CD14-positive monocyte (primary cell): ENCODE measurements around the gene SLC26A11. TPM values are rescaled to one million over a fixed set of nuclear protein-coding genes. Genes with fewer than 3 reads are reported as not detected.

Source experiments
- DNase-seq, 3 donors: peaks; one replicate each; pipeline ENCODE4 v3.0.0-alpha.2; 2011 to 2022
- H2AFZ ChIP-seq: 2 replicates; pipeline ENCODE4 v1.6.0; 2012; ENCODE audit warnings: mild to moderate bottlenecking, low read depth, low read length, inconsistent platforms; ENCODE audit not compliant: insufficient read depth, poor library complexity, severe bottlenecking
- H3K27ac ChIP-seq, 2 donors: 1 replicate in 1 of 2; 2 replicates in 1 of 2; pipeline ENCODE4 v1.5.1; 2012 to 2013; ENCODE audit warnings: low read length in 2 of 2, control low read depth in 1 of 2, inconsistent platforms in 1 of 2, low read depth in 1 of 2, mild to moderate bottlenecking in 1 of 2
- H3K27me3 ChIP-seq, 2 donors: one replicate each; pipeline versions ENCODE4 v1.6.0 to v1.6.1; 2011 to 2013; ENCODE audit warnings: low read length in 2 of 2; ENCODE audit not compliant: control insufficient read depth in 2 of 2, insufficient read depth in 2 of 2
- H3K36me3 ChIP-seq, 2 donors: replicated peaks in 1 of 2; 1 replicate in 1 of 2; 2 replicates in 1 of 2; pipeline versions ENCODE4 v1.5.1 to v1.6.1; 2012 to 2013; ENCODE audit warnings: low read length in 2 of 2, control low read depth in 1 of 2, inconsistent platforms in 1 of 2, mild to moderate bottlenecking in 1 of 2; ENCODE audit not compliant: insufficient read depth in 2 of 2, control insufficient read depth in 1 of 2
- H3K4me1 ChIP-seq, 2 donors: 1 replicate in 1 of 2; 2 replicates in 1 of 2; pipeline versions ENCODE4 v1.5.1 to v1.6.1; 2012 to 2013; ENCODE audit warnings: low read length in 2 of 2, control low read depth in 1 of 2, inconsistent platforms in 1 of 2, mild to moderate bottlenecking in 1 of 2, moderate library complexity in 1 of 2; ENCODE audit not compliant: insufficient read depth in 2 of 2, control insufficient read depth in 1 of 2
- H3K4me2 ChIP-seq: replicated peaks from 2 replicates; pipeline ENCODE3; 2012; ENCODE audit warnings: low read length, moderate library complexity, mild to moderate bottlenecking; ENCODE audit not compliant: poor library complexity, severe bottlenecking; ENCODE audit errors: extremely low read depth
- H3K4me3 ChIP-seq, 3 experiments: fragments of 200-600 bp in 1 of 3; sonication (generic) in 1 of 3; replicated peaks in 1 of 3; 1 replicate in 2 of 3; 2 replicates in 1 of 3; pipeline ENCODE4 v1.5.1; 2011 to 2013; ENCODE audit warnings: low read length in 3 of 3, mild to moderate bottlenecking in 3 of 3, control low read depth in 2 of 3, low read depth in 2 of 3, inconsistent platforms in 1 of 3, moderate library complexity in 1 of 3
- H3K79me2 ChIP-seq: 2 replicates; pipeline ENCODE4 v1.6.0; 2012; ENCODE audit warnings: mild to moderate bottlenecking, control low read depth, inconsistent platforms, low read length, moderate library complexity; ENCODE audit not compliant: insufficient read depth
- H3K9ac ChIP-seq: 2 replicates; pipeline ENCODE4 v1.6.0; 2017; ENCODE audit warnings: low read length, mild to moderate bottlenecking; ENCODE audit not compliant: insufficient read depth, poor library complexity, severe bottlenecking
- H3K9me3 ChIP-seq, 2 donors: replicated peaks in 1 of 2; 1 replicate in 1 of 2; 2 replicates in 1 of 2; pipeline versions ENCODE4 v1.5.1 to v1.6.1; 2012 to 2013; ENCODE audit warnings: low read length in 2 of 2, control low read depth in 1 of 2; ENCODE audit not compliant: control insufficient read depth in 1 of 2, insufficient read depth in 1 of 2
- H4K20me1 ChIP-seq: 2 replicates; pipeline ENCODE4 v1.6.0; 2012; ENCODE audit warnings: mild to moderate bottlenecking, low read length, control low read depth, moderate library complexity; ENCODE audit not compliant: insufficient read depth
- H3K27ac Mint-ChIP-seq, 7 donors: one replicate each; pipeline ENCODE4 v1.8.0; 2020; ENCODE audit warnings: mild to moderate bottlenecking in 7 of 7, mixed read lengths in 7 of 7, moderate library complexity in 6 of 7, inconsistent platforms in 2 of 7
- H3K27me3 Mint-ChIP-seq, 3 donors: one replicate each; pipeline ENCODE4 v1.8.0; 2021 to 2022; ENCODE audit warnings: low read depth in 3 of 3, mild to moderate bottlenecking in 3 of 3, mixed read lengths in 3 of 3, moderate library complexity in 3 of 3, inconsistent platforms in 1 of 3
- H3K36me3 Mint-ChIP-seq, 2 donors: one replicate each; pipeline ENCODE4 v1.8.0; 2020; ENCODE audit warnings: mixed read lengths in 2 of 2, inconsistent platforms in 1 of 2, mild to moderate bottlenecking in 1 of 2
- H3K4me1 Mint-ChIP-seq: one replicate; pipeline ENCODE4 v1.8.0; 2020; ENCODE audit warnings: mild to moderate bottlenecking, mixed read lengths
- H3K4me3 Mint-ChIP-seq, 2 donors: one replicate each; pipeline ENCODE4 v1.8.0; 2020; ENCODE audit warnings: mild to moderate bottlenecking in 2 of 2, mixed read lengths in 2 of 2, moderate library complexity in 1 of 2
- H3K9me3 Mint-ChIP-seq, 7 donors: one replicate each; pipeline ENCODE4 v1.8.0; 2020 to 2022; ENCODE audit warnings: mixed read lengths in 7 of 7, mild to moderate bottlenecking in 6 of 7, moderate library complexity in 6 of 7, inconsistent platforms in 2 of 7
- WGBS: methylation state at CpG from one replicate; pipeline ENCODE4 v1.1.5; 2013; ENCODE audit warnings: missing lambda C conversion rate; ENCODE audit not compliant: insufficient coverage; 5-methylcytosine and 5-hydroxymethylcytosine counted together
- intact Hi-C, 2 donors: fragments of 100-400 bp; cut with micrococcal nuclease; formaldehyde crosslinking; loops; one replicate each; pipeline versions ENCODE4 v1.15.0 to v1.15.1; 2023
- polyA plus RNA-seq, 3 donors: library from polyadenylated mRNA; depleted of rRNA in 1 of 3; unstranded in 2 of 3; stranded (reverse) in 1 of 3; fragments of 300-500 nt in 2 of 3; fragments of >200 nt in 1 of 3; fragmentation: Illumina TruSeq in 2 of 3; gene quantifications; 1 replicate in 2 of 3; 2 replicates in 1 of 3; pipeline ENCODE4 v1.2.3, GENCODE V29; 2012 to 2021
- TF ChIP-seq, protein P1 (sequence below): fragments of 200-600 bp; IDR thresholded peaks from one replicate; pipeline ENCODE4 v1.8.0; 2022; ENCODE audit warnings: antibody characterized with exemption, mild to moderate bottlenecking

SLC26A11 gene
- polyA plus RNA-seq, 3 donors, result 1.8 to 29.7 (median 2.6) TPM

DNA sequence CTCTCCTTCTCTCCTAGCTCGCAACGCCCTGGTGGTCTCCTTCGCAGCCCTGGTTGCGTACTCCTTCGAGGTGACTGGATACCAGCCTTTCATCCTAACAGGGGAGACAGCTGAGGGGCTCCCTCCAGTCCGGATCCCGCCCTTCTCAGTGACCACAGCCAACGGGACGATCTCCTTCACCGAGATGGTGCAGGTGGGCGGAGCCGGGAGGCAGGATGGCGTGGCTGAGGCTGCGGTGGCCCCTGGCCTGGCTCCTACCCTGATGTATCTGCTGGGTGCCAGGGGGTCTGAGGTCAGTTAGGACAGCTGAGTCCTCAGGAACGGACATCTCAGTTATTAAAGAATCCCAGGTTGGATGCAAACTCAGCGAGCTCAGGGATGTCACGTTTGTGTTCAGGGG is 16.7 kb downstream of the SLC26A11 start:
- peaks cover 36 to 38% of the 10 kb centered on the region in 2 donors for H3K36me3 Mint-ChIP-seq
- intact Hi-C loops, result no loop called here

DNA sequence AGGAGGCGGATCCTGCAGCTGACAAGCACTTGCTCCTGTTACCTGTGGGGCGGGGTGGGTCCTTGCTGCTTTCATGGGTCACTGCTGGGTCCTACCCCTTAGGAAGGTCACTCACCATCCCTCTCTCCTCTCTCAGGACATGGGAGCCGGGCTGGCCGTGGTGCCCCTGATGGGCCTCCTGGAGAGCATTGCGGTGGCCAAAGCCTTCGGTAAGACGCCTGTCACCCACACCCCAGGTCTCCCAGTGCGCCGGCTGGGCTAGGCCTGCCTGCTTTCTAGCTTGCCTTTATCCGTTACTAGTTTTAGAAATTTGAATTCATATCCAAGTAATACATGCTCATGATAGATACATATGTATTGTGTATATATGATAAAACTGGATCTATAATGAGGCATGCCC is 17.2 kb downstream of the SLC26A11 start:
- no peak overlapping the region for H3K27ac Mint-ChIP-seq
- TF ChIP-seq, protein P1, sequence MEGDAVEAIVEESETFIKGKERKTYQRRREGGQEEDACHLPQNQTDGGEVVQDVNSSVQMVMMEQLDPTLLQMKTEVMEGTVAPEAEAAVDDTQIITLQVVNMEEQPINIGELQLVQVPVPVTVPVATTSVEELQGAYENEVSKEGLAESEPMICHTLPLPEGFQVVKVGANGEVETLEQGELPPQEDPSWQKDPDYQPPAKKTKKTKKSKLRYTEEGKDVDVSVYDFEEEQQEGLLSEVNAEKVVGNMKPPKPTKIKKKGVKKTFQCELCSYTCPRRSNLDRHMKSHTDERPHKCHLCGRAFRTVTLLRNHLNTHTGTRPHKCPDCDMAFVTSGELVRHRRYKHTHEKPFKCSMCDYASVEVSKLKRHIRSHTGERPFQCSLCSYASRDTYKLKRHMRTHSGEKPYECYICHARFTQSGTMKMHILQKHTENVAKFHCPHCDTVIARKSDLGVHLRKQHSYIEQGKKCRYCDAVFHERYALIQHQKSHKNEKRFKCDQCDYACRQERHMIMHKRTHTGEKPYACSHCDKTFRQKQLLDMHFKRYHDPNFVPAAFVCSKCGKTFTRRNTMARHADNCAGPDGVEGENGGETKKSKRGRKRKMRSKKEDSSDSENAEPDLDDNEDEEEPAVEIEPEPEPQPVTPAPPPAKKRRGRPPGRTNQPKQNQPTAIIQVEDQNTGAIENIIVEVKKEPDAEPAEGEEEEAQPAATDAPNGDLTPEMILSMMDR, result no peak
- H3K4me1 ChIP-seq, result no peaks in the 10 kb centered on the region
- H3K9me3 Mint-ChIP-seq, result peaks cover 13 to 33% (median 22%) of the 10 kb centered on the region in 7 donors
- peaks cover 36 to 40% of the 10 kb centered on the region in 2 donors for H3K36me3 Mint-ChIP-seq
- H3K9ac ChIP-seq, result no peak overlapping the region
- WGBS, result 98% methylated on average over 8 of the region's 10 CpGs
- DNase-seq, result no peak
- no peak overlapping the region for H3K4me3 ChIP-seq
- H2AFZ ChIP-seq, result no peak overlapping the region
- no peak overlapping the region for H3K27ac ChIP-seq
- intact Hi-C loops, result no loop called here
- no peaks in the 10 kb centered on the region for H3K79me2 ChIP-seq
- H3K4me2 ChIP-seq, result no peak overlapping the region
- peaks cover 9 to 17% (median 11%) of the 10 kb centered on the region in 3 donors for H3K27me3 Mint-ChIP-seq
- H3K9me3 ChIP-seq, result peaks cover 13 to 21% of the 10 kb centered on the region in 2 donors
- H4K20me1 ChIP-seq, result no peaks in the 10 kb centered on the region
- H3K27me3 ChIP-seq, result no peaks in the 10 kb centered on the region
- no peak overlapping the region for H3K4me3 Mint-ChIP-seq
- no peaks in the 10 kb centered on the region for H3K4me1 Mint-ChIP-seq
- no peaks in the 10 kb centered on the region for H3K36me3 ChIP-seq

More for the DNA sequence above, 16.7 kb downstream of the SLC26A11 start:
- no peaks in the 10 kb centered on the region for H4K20me1 ChIP-seq
- Mint-ChIP-seq H3K9me3 (peaks cover 17 to 37% (median 27%) of the 10 kb centered on the region in 7 donors), H3K4me1 (no peaks in the 10 kb centered on the region), H3K27ac (no peak overlapping the region), H3K27me3 (peaks cover 9 to 16% (median 11%) of the 10 kb centered on the region in 3 donors), H3K4me3 (no peak overlapping the region)
- H3K27ac ChIP-seq, result no peak overlapping the region
- WGBS, result 94% methylated on average over 16 of the region's 17 CpGs
- no peak overlapping the region for H3K4me2 ChIP-seq
- no peak overlapping the region for H2AFZ ChIP-seq
- no peak for DNase-seq
- TF ChIP-seq, protein P1, result no peak
- no peaks in the 10 kb centered on the region for H3K79me2 ChIP-seq
- no peak overlapping the region for H3K9ac ChIP-seq
- H3K36me3 ChIP-seq, result peaks cover 0 to 4% of the 10 kb centered on the region in 2 donors
- H3K4me3 ChIP-seq, result no peak overlapping the region
- no peaks in the 10 kb centered on the region for H3K4me1 ChIP-seq
- no peaks in the 10 kb centered on the region for H3K27me3 ChIP-seq
- H3K9me3 ChIP-seq, result peaks cover 17 to 26% of the 10 kb centered on the region in 2 donors
